OCI-LY1 (cell line): ENCODE measurements around the gene NIPAL3.
"Not testable (repeated sequence)": the region's sequence is repeated elsewhere in the genome, so short reads cannot be mapped to it uniquely, and the experiment has no call there.

Source experiments
- H2AFZ ChIP-seq: fragments of 200-600 bp; sonication (generic), shearing (Covaris generic); 2 replicates; pipeline ENCODE4 v1.6.0; 2014; ENCODE audit warnings: antibody characterized with exemption, mild to moderate bottlenecking, low read length
- H3F3A ChIP-seq: fragments of 200-600 bp; sonication (generic), shearing (Covaris generic); 2 replicates; pipeline ENCODE4 v1.6.0; 2014; ENCODE audit warnings: mild to moderate bottlenecking, antibody characterized with exemption, low read length, moderate library complexity; ENCODE audit not compliant: insufficient read depth
- H3K27ac ChIP-seq: fragments of 200-600 bp; sonication (generic); 2 replicates; pipeline ENCODE4 v1.5.1; 2014; ENCODE audit warnings: low read length, mixed run types, mild to moderate bottlenecking, low read depth; ENCODE audit not compliant: poor library complexity, severe bottlenecking
- H3K27me3 ChIP-seq: fragments of 200-600 bp; sonication (generic); 2 replicates; pipeline ENCODE4 v1.6.0; 2014; ENCODE audit warnings: antibody characterized with exemption, mild to moderate bottlenecking, low read length, moderate library complexity; ENCODE audit not compliant: insufficient read depth
- H3K36me3 ChIP-seq: fragments of 200-600 bp; sonication (generic); 2 replicates; pipeline ENCODE4 v1.6.1; 2014; ENCODE audit warnings: mild to moderate bottlenecking, antibody characterized with exemption, low read length, moderate library complexity, mixed read lengths; ENCODE audit not compliant: insufficient read depth
- H3K4me1 ChIP-seq: fragments of 200-600 bp; sonication (generic); 2 replicates; pipeline ENCODE4 v1.5.1; 2014; ENCODE audit warnings: mild to moderate bottlenecking, low read length, moderate library complexity; ENCODE audit not compliant: insufficient read depth, severe bottlenecking
- H3K4me2 ChIP-seq: fragments of 200-600 bp; sonication (generic), shearing (Covaris generic); 2 replicates; pipeline ENCODE4 v1.6.1; 2014; ENCODE audit warnings: low read length
- H3K4me3 ChIP-seq: fragments of 200-600 bp; sonication (generic); 2 replicates; pipeline ENCODE4 v1.5.1; 2014; ENCODE audit warnings: low read length, low read depth, mild to moderate bottlenecking, mixed read lengths; ENCODE audit not compliant: poor library complexity, severe bottlenecking
- H3K79me2 ChIP-seq: fragments of 200-600 bp; shearing (Covaris generic); 2 replicates; pipeline ENCODE4 v1.6.1; 2016; ENCODE audit warnings: mixed run types, low read length, mixed read lengths; ENCODE audit not compliant: insufficient read depth
- H3K9ac ChIP-seq: fragments of 200-600 bp; sonication (generic), shearing (Covaris generic); 2 replicates; pipeline ENCODE4 v1.6.1; 2014; ENCODE audit warnings: mild to moderate bottlenecking, low read length, mixed read lengths
- H3K9me2 ChIP-seq: fragments of 200-600 bp; sonication (generic), shearing (Covaris generic); 2 replicates; pipeline ENCODE4 v1.6.1; 2014; ENCODE audit warnings: low read depth, mild to moderate bottlenecking, low read length, mixed read lengths
- H3K9me3 ChIP-seq: fragments of 200-600 bp; shearing (Covaris generic); 2 replicates; pipeline ENCODE4 v1.6.1; 2014; ENCODE audit warnings: low read length, mixed read lengths
- H4K20me1 ChIP-seq: fragments of 200-600 bp; sonication (generic), shearing (Covaris generic); 2 replicates; pipeline ENCODE4 v1.6.0; 2016; ENCODE audit warnings: mild to moderate bottlenecking, low read length; ENCODE audit not compliant: insufficient read depth
- EZH2 ChIP-seq: fragments of 200-600 bp; sonication (generic), shearing (Covaris generic); IDR thresholded peaks from 2 replicates; pipeline ENCODE4 v1.8.0; 2017; ENCODE audit warnings: borderline replicate concordance, mixed run types, mild to moderate bottlenecking, antibody characterized with exemption, low read length, moderate library complexity, mixed read lengths
- TF ChIP-seq, protein P1 (sequence below): fragments of 200-600 bp; sonication (generic), shearing (Covaris generic); IDR thresholded peaks from 2 replicates; pipeline ENCODE4 v1.5.1; 2017; ENCODE audit warnings: mild to moderate bottlenecking, antibody characterized with exemption, low read length, moderate library complexity, mixed read lengths

Gene NIPAL3

DNA sequence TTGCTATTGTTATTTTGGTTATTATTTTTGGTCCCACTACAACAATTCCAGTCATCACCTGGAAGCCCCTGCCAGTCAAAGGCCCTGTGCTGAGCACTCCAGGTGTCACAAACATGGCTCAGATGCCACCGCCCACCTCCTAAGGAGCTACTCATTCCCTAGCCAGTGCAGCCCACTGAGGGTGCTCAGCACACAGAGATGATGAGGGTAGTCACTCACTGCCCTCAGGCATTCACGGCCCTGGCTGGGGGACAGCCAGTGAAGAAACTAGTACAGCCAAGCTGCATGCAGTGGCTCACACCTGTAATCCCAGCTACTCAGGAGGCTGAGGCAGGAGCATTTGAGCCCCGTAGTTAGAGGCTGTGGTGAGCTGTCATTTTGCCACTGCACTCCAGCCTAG, 42.3 kb downstream of the NIPAL3 start:
- Histone ChIP-seq H3K4me3 (no peak overlapping the region), H3K27me3 (no peaks in the 10 kb centered on the region), H3K36me3 (peaks cover 57% of the 10 kb centered on the region), H3K9me3 (peaks cover 3% of the 10 kb centered on the region; the same call in 1 of the 2 replicates), H3K79me2 (no peaks in the 10 kb centered on the region), H4K20me1 (no peaks in the 10 kb centered on the region), H3K9me2 (no peaks in the 10 kb centered on the region), H2AFZ (no peak overlapping the region), H3K9ac (no peak overlapping the region), H3F3A (no peaks in the 10 kb centered on the region), H3K27ac (no peak overlapping the region), H3K4me1 (peaks cover 11% of the 10 kb centered on the region), H3K4me2 (no peak overlapping the region)
- no peak for TF ChIP-seq EZH2
- TF ChIP-seq, protein P1, sequence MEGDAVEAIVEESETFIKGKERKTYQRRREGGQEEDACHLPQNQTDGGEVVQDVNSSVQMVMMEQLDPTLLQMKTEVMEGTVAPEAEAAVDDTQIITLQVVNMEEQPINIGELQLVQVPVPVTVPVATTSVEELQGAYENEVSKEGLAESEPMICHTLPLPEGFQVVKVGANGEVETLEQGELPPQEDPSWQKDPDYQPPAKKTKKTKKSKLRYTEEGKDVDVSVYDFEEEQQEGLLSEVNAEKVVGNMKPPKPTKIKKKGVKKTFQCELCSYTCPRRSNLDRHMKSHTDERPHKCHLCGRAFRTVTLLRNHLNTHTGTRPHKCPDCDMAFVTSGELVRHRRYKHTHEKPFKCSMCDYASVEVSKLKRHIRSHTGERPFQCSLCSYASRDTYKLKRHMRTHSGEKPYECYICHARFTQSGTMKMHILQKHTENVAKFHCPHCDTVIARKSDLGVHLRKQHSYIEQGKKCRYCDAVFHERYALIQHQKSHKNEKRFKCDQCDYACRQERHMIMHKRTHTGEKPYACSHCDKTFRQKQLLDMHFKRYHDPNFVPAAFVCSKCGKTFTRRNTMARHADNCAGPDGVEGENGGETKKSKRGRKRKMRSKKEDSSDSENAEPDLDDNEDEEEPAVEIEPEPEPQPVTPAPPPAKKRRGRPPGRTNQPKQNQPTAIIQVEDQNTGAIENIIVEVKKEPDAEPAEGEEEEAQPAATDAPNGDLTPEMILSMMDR = no peak

DNA sequence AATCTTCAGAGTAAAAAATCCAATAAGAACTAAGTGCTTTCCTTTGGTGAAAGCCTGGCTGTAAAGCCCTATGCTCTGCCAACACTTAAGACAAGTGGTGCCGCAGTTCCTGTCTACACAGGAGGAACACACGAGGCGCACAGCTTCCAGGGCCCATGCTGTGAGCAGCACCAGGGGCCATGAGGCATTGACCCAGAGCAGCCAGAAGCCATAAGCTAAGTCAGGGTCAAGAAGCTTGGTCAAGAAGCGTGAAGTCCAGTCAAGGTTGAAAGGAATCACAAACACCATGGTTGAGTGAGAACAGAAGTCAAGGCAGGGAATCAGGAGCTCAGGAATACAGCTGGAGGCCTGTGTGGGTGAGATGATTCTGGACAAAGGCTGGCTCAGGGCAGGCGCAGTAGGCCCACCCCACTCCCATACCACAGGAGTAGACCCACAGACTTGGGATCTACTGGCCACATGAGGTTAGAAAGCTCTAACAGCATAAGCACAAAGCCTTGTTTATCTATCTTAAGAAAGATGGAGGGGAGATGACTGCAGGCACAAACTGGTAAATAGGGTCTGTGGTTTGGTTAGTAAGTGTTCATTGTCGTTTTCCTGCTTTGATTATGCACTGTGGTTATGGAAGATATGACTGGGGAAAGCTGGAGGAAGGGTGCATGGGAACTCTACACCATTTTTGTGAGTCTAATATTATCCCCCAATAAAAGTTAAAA, 44.1 kb downstream of the NIPAL3 start:
- H4K20me1 ChIP-seq = no peaks in the 10 kb centered on the region
- peaks cover 3% of the 10 kb centered on the region; the same call in 1 of the 2 replicates for H3K9me3 ChIP-seq
- H3K36me3 ChIP-seq = peaks cover 53% of the 10 kb centered on the region
- H3K4me3 ChIP-seq = no peak overlapping the region
- no peaks in the 10 kb centered on the region for H3K27me3 ChIP-seq
- H3K27ac ChIP-seq = no peak overlapping the region
- no peak overlapping the region for H3K9ac ChIP-seq
- H2AFZ ChIP-seq = no peak overlapping the region
- H3K4me1 ChIP-seq = peaks cover 11% of the 10 kb centered on the region
- H3K9me2 ChIP-seq = no peaks in the 10 kb centered on the region
- H3K79me2 ChIP-seq = no peaks in the 10 kb centered on the region
- TF ChIP-seq, protein P1 = no peak
- no peak for TF ChIP-seq EZH2
- no peak overlapping the region for H3K4me2 ChIP-seq
- no peaks in the 10 kb centered on the region for H3F3A ChIP-seq

DNA sequence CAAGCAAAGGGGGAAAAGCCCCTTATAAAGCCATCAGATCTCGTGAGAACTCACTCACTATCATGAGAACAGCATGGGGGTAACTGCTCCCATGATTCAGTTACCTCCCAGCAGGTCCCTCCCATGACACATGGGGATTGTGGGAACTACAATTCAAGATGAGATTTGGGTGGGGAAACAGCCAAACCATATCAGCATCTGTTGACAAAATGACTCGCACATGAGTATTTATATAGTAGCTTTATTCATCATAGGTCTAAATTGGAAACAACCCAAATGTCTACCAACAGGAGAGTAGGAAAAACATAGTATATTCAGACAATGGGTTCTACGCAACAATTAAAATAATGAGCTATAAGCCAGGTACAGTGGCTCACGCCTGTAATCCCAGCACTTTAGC, 46.5 kb downstream of the NIPAL3 start:
- not testable (repeated sequence) for H3K9ac ChIP-seq, H3K4me3 ChIP-seq, H2AFZ ChIP-seq, H3K27ac ChIP-seq, H3F3A ChIP-seq, H3K9me3 ChIP-seq, H3K9me2 ChIP-seq, H3K4me2 ChIP-seq, H4K20me1 ChIP-seq, H3K27me3 ChIP-seq, H3K4me1 ChIP-seq, H3K79me2 ChIP-seq
- H3K36me3 ChIP-seq = peaks cover 49% of the 10 kb centered on the region
